Effector memory CD8-positive, alpha-beta T cell (primary cell): ENCODE data around the gene MICB.
A peak's percentile ranks its signal among the peaks of the same experiment; 100 is the strongest.
"Not testable (repeated sequence)": the region's sequence is repeated elsewhere in the genome, so short reads cannot be mapped to it uniquely, and the experiment has no call there.

Experiments
- ATAC-seq: fragments of 150-1000 bp; cut with Tn5 transposase; replicated peaks from 2 replicates; pipeline ENCODE4 v1.10.0; 2021; ENCODE audit warnings: mild to moderate bottlenecking, moderate library complexity
- DNase-seq, 3 experiments: peaks; one replicate each; pipeline ENCODE4 v3.0.0; 2021
- H3K27ac Mint-ChIP-seq, 2 donors: one replicate each; pipeline ENCODE4 v1.8.0; 2022; ENCODE audit warnings: mild to moderate bottlenecking in 2 of 2, mixed read lengths in 2 of 2, moderate library complexity in 2 of 2
- H3K27me3 Mint-ChIP-seq, 2 donors: one replicate each; pipeline ENCODE4 v1.8.0; 2022; ENCODE audit warnings: mixed read lengths in 2 of 2
- H3K36me3 Mint-ChIP-seq: one replicate; pipeline ENCODE4 v1.8.0; 2022; ENCODE audit warnings: mild to moderate bottlenecking, moderate library complexity, mixed read lengths; ENCODE audit not compliant: insufficient read depth
- H3K4me1 Mint-ChIP-seq, 2 donors: one replicate each; pipeline ENCODE4 v1.8.0; 2022; ENCODE audit warnings: low read depth in 2 of 2, mixed read lengths in 2 of 2
- H3K4me3 Mint-ChIP-seq, 2 donors: one replicate each; pipeline ENCODE4 v1.8.0; 2022; ENCODE audit warnings: mild to moderate bottlenecking in 2 of 2, mixed read lengths in 2 of 2, moderate library complexity in 2 of 2
- H3K9me3 Mint-ChIP-seq, 2 donors: one replicate each; pipeline ENCODE4 v1.8.0; 2022; ENCODE audit warnings: mixed read lengths in 2 of 2

MICB gene

DNA sequence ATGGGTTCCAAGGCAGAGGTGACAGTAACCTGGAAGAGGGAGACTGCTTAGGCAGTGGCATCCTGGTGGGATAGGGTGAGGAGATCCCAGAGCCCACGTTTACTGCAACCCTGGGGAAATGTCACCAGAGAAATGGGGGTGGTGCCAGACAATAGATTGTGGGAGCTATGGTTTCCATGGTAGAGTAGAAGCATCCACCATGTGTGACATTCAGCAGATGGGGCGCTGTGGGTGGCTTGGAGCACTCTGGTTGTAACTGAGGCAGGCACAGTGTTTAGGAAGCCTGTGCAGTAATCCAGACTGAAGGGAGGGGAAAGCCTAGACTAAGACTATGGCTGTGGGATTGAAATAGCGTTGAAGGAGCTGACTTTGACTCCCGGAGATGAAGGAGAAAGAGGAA, 1.1 kb upstream of the MICB start:
- H3K9me3 Mint-ChIP-seq, H3K27me3 Mint-ChIP-seq: not testable (repeated sequence)
- ATAC-seq: peak; percentile 13
- H3K36me3 Mint-ChIP-seq: peaks cover 29% of the 10 kb centered on the region
- H3K27ac Mint-ChIP-seq: peak overlapping the region; percentile 83 to 84
- peaks cover 53 to 65% of the 10 kb centered on the region in 2 donors for H3K4me1 Mint-ChIP-seq
- DNase-seq: peak in 1 of 3 experiments; percentile 15
- H3K4me3 Mint-ChIP-seq: peak overlapping the region; percentile 87 to 89

DNA sequence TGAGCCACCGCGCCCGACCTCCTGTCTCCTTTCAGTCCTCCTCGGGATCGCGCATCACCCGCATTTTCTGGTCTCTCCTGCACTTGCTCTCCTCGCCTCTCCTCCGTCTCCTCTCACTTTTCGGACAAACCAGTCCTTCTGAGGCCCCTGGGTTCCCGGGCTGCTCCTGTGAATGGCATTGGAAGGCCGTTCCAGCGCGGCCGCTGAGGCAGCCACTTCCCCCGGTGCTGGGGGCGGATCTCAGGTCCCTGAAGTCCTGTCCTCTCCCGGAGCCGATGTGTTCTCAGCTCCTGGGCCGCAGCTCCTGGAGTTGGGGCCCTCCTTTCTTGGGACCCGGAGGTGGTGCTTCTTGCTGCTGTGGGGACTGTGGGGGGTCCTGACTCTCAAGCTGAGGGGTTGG, 803 bp downstream of the MICB start:
- H3K4me3 Mint-ChIP-seq: peak overlapping the region; percentile 87 to 89
- no peaks in the 10 kb centered on the region for H3K9me3 Mint-ChIP-seq
- H3K4me1 Mint-ChIP-seq: peaks cover 56 to 70% of the 10 kb centered on the region in 2 donors
- peaks cover 29% of the 10 kb centered on the region for H3K36me3 Mint-ChIP-seq
- no peaks in the 10 kb centered on the region for H3K27me3 Mint-ChIP-seq
- DNase-seq (no peak), ATAC-seq (no peak)
- H3K27ac Mint-ChIP-seq: peak overlapping the region; percentile 84 to 96

DNA sequence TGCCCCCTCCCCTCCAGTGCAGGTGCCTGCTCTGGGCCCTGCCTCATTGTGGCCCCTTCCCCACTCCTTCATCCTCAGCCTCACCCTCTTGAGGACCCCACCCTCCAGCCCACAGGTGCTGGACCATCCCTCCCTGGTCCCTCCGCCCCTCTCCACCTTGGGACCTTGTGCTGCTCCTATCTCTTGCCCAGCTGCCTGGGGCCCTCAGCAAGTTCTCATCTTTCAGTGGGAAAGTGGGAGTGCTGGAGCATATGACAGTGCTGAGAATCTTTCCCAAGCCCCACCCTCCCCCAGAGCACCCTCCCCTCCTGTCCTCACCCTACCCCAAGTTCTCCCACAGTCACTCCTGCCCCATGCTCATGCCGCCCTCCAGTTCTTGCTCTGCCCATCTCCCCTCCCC, 1.7 kb downstream of the MICB start:
- Mint-ChIP-seq H3K4me3 (peak overlapping the region; percentile 87 to 89), H3K4me1 (peaks cover 55 to 73% of the 10 kb centered on the region in 2 donors), H3K27ac (peak overlapping the region in 1 of 2 donors; percentile 84), H3K36me3 (peaks cover 24% of the 10 kb centered on the region)
- not testable (repeated sequence) for DNase-seq, ATAC-seq, H3K9me3 Mint-ChIP-seq, H3K27me3 Mint-ChIP-seq

DNA sequence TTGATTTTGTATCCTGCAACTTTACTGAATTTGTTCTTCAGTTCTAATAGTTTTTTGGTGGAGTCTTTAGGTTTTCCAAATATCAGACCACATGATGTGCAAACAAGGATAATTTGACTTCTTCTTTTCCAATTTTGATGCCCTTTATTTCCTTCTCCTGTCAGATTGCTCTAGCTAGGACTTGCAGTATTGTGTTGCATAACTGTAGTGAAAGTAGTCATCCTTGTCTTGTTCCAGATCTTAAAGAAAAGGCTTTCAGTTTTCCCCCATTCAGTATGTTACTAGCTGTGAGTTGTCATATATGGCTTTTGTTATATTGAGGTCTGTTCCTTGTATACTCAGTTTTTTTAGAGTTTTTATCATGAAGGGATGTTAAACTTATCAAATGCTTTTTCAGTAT, 4.6 kb downstream of the MICB start:
- Mint-ChIP-seq H3K36me3 (peaks cover 18% of the 10 kb centered on the region), H3K4me1 (peaks cover 41 to 62% of the 10 kb centered on the region in 2 donors), H3K27me3 (no peaks in the 10 kb centered on the region), H3K9me3 (no peaks in the 10 kb centered on the region), H3K4me3 (no peak overlapping the region), H3K27ac (no peak overlapping the region)
- DNase-seq (no peak), ATAC-seq (no peak)

DNA sequence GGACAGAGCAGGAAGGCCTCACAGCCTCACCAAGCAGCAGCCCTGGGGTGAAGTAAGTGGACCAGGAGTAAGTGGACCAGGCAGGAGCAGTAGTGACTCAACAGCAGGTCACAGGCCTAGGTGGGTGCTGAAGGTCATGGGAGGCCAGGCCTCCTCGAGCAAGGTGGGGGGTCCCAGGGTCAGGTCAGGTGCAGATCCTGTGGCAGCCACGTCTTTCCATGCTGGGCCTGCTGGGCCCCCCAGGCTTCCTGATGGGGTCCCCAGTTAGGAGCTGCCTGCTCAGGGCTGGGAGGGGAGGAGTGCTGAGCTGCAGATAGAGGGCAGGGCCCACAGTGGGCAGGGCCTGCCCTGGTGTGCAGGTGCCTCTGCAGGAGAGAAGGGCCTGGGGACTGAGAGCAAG, 11.1 kb downstream of the MICB start:
- not testable (repeated sequence) for H3K4me3 Mint-ChIP-seq, H3K9me3 Mint-ChIP-seq, DNase-seq, ATAC-seq, H3K27me3 Mint-ChIP-seq
- Mint-ChIP-seq H3K36me3 (peaks cover 36% of the 10 kb centered on the region), H3K27ac (peak overlapping the region in 1 of 2 donors; percentile 89), H3K4me1 (peaks cover 8 to 16% of the 10 kb centered on the region in 2 donors)

DNA sequence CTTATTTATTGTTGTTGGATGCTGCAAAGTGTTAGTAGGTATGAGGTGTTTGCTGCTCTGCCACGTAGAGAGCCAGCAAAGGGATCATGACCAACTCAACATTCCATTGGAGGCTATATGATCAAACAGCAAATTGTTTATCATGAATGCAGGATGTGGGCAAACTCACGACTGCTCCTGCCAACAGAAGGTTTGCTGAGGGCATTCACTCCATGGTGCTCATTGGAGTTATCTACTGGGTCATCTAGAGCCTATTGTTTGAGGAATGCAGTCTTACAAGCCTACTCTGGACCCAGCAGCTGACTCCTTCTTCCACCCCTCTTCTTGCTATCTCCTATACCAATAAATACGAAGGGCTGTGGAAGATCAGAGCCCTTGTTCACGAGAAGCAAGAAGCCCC, 12.1 kb downstream of the MICB start:
- Mint-ChIP-seq H3K4me3 (no peak overlapping the region), H3K36me3 (peaks cover 36% of the 10 kb centered on the region), H3K9me3 (no peaks in the 10 kb centered on the region), H3K27ac (no peak overlapping the region), H3K4me1 (peaks cover 7 to 9% of the 10 kb centered on the region in 2 donors), H3K27me3 (no peaks in the 10 kb centered on the region)
- ATAC-seq (no peak), DNase-seq (no peak)

DNA sequence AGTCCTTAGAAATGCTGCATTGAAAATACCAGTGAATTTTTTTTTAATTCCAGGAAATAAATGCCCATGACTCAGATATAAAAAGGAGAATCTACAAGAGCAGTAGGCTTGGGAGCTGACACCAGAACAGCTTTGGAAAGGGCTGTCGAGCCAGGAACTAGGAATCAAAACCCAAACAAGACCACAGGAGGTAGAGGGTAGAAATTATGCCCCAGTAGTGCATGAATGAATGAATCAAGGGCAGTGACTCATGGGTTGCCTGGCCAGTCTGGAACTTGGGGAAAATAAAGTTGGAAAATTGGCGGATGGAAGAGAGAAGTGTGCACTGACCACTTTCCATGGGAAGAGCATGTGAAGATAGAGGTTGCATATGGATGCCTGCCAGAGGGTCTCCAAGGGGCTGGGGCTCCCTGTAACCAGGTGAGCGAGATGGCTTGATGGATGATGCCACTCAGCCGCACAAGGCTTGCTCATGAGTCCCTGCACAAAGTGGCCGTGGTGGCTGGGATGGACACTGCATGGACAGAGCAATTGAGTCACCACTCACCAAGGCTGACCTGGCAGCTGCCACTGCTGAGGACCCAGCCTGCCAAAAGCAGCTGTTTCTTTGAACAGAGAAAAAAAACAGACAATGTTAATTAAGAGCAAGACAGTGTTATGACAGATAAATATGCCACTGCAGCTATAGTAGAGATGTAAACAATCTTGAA, 15.7 kb downstream of the MICB start:
- peaks cover 24% of the 10 kb centered on the region for H3K36me3 Mint-ChIP-seq
- no peak for DNase-seq
- no peaks in the 10 kb centered on the region for H3K4me1 Mint-ChIP-seq
- peaks cover 0 to 9% of the 10 kb centered on the region in 2 donors for H3K27me3 Mint-ChIP-seq
- ATAC-seq: no peak
- H3K9me3 Mint-ChIP-seq: no peaks in the 10 kb centered on the region
- H3K4me3 Mint-ChIP-seq: no peak overlapping the region
- no peak overlapping the region for H3K27ac Mint-ChIP-seq

DNA sequence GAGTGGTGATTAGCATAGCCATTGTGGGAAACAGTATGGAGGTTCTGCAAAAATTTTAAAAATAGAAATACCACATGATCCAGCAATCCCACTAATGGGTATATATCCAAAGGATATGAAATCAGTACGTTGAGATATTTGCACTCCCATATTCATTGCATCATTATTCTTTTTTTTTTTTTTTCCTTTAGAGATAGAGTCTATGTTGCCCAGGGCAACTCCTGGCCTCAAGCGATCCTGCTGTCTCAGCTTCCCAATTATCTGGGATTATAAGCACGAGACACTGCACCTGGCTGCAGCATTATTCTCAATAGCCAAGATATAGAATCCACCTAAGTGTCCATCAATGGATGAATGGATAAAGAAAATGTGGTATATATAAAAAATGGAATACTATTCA, 23.9 kb downstream of the MICB start:
- Mint-ChIP-seq H3K9me3 (no peaks in the 10 kb centered on the region), H3K27ac (no peak overlapping the region), H3K4me3 (no peak overlapping the region), H3K27me3 (no peaks in the 10 kb centered on the region), H3K36me3 (no peaks in the 10 kb centered on the region), H3K4me1 (peaks cover 0 to 4% of the 10 kb centered on the region in 2 donors)
- ATAC-seq (no peak), DNase-seq (no peak)

DNA sequence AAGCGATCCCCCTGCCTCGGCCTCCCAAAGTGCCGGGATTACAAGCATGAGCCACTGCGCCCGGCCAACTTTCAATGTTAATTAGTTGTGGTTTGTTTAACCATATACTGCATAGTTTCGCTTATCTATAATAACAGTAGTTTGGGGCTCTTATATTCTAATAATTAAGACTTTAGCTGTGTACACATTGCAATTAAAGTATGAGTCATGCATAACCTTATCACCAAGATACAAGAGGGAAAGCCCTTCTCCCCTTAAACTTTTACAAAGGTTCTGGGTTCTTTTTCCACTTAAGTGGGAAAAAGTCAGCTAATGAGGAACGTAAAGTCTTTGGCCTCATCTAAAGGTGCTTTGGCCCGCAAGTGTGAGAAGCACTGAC, 27.6 kb downstream of the MICB start:
- ATAC-seq: no peak
- H3K27me3 Mint-ChIP-seq: no peaks in the 10 kb centered on the region
- H3K9me3 Mint-ChIP-seq: no peaks in the 10 kb centered on the region
- DNase-seq: no peak
- peaks cover 18% of the 10 kb centered on the region for H3K36me3 Mint-ChIP-seq
- peaks cover 5 to 7% of the 10 kb centered on the region in 2 donors for H3K4me1 Mint-ChIP-seq
- H3K27ac Mint-ChIP-seq: peak overlapping the region in 1 of 2 donors; percentile 30
- no peak overlapping the region for H3K4me3 Mint-ChIP-seq

DNA sequence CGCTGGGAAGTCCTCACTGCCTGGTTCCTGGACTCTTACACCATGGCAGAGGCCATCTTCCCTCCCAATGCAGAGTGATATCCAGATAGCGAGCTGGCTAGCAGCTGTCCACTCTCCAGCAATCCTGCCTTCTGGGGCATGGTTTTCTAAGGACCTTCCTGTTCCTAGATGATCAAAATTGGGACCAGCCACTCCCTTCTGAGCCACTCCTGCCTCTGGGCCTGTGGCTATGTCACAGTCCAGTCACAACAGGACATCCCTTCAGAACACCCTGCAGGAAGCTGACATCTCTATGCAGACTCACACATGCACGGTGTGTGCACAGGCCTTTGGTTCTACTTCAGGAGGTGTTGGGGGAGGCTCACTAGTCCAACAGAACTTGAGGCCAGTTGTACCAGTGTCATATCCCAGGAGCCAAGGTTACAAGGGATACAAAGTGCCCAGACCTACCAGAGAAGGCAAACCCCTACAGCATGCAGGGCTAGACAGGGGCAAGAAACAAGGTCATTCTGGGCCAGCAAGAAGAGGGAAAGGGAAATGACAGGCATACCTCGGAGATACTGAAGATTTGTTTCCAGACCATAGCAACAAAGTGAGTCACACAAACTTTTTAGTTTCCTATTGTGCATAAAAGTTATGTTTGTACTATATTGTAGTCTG, 28.1 kb downstream of the MICB start:
- Mint-ChIP-seq H3K4me3 (no peak overlapping the region), H3K27me3 (no peaks in the 10 kb centered on the region), H3K36me3 (peaks cover 24% of the 10 kb centered on the region), H3K4me1 (peaks cover 8 to 9% of the 10 kb centered on the region in 2 donors), H3K9me3 (no peaks in the 10 kb centered on the region), H3K27ac (peak overlapping the region in 1 of 2 donors; percentile 30)
- no peak for DNase-seq
- ATAC-seq: no peak

DNA sequence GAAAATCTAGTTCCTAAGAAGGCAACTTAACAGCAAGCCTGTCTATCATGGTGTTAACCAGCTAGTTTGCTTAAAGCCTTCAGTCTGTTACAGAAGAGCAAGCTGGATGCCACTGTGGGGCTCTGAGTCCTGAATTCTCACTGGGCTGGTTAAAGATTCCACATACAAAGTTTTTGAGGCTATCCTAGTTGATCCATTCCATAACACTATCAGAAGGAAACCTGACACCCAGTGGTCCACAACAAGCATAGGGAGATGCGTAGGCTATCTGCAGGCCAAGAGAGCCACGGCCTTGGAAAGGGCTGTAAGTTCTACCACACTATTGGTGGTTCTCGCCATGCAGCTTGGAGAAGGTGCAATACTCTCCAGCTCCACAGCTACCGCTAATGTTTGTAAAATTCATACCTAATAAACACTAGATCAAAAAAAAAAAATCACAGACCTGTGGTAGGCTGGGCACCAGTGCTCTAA, 30.4 kb downstream of the MICB start:
- H3K27me3 Mint-ChIP-seq: no peaks in the 10 kb centered on the region
- DNase-seq (no peak), ATAC-seq (no peak)
- no peak overlapping the region for H3K4me3 Mint-ChIP-seq
- peak overlapping the region; percentile 84 to 85 for H3K27ac Mint-ChIP-seq
- H3K4me1 Mint-ChIP-seq: peaks cover 14 to 24% of the 10 kb centered on the region in 2 donors
- H3K9me3 Mint-ChIP-seq: no peaks in the 10 kb centered on the region
- H3K36me3 Mint-ChIP-seq: peaks cover 45% of the 10 kb centered on the region

DNA sequence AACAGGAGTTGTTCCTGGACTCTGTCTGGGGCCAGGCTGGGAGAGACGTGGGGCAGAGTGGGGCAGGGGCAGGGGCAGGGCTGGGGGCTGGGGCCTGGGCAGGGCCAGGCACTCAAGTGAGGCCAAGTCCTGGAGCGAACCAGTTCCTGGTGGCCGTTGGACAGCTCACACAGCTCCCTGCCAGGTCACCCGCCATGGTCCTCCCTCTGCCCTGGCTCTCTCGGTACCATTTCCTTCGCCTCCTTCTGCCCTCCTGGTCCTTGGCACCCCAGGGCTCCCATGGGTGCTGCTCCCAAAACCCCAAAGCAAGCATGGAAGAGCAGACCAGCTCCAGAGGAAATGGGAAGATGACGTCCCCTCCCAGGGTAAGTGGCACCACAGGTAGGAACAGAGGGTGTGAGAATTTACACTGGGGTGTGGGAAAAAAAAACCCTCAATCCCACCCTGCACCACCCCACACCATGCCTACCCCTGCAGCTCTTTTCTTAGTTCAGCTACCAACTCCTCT, 30.9 kb downstream of the MICB start, which contains the start of gene MCCD1:
MCCD1 (plus strand) TSS at position 142 of the 508 bp plus-strand sequence; CDS start at position 195, 53 bp downstream.
- ATAC-seq: peak; percentile 5
- peaks cover 14 to 26% of the 10 kb centered on the region in 2 donors for H3K4me1 Mint-ChIP-seq

DNA sequence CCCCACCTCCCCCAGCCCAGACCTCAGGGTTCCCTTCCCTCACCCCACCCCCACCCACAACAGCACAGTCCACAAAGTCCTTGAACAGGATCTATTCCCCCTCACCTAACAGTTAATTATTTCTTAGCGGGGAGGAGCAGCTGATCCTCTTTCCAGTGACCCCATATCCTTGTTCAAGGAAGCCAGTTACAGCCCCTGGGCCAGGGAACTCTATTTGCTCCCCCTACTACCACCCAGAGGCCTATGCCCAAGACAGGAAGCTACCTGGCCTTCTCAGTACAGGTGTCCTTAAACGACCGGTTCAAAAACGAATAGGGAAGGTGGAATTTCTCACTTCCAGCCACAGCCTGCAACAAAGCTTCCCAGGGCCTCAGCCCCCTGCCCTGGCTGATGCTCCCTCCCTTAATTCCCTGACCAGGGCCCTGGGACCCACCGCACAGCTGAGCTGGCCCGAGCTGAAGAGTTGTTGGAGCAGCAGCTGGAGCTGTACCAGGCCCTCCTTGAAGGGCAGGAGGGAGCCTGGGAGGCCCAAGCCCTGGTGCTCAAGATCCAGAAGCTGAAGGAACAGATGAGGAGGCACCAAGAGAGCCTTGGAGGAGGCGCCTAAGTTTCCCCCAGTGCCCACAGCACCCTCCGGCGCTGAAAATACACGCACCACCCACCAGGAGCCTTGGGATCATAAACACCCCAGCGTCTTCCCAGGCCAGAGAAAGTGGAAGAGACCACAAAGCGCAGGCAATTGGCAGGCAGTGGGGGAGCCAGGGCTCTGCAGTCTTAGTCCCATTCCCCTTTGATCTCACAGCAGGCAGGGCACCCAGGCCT, 31.6 kb downstream of the MICB start:
- peak; percentile 16 for ATAC-seq
- no peaks in the 10 kb centered on the region for H3K9me3 Mint-ChIP-seq
- H3K36me3 Mint-ChIP-seq: peaks cover 57% of the 10 kb centered on the region
- H3K27ac Mint-ChIP-seq: peak overlapping the region; percentile 84 to 85
- peaks cover 14 to 26% of the 10 kb centered on the region in 2 donors for H3K4me1 Mint-ChIP-seq
- H3K4me3 Mint-ChIP-seq: no peak overlapping the region
- DNase-seq: no peak
- no peaks in the 10 kb centered on the region for H3K27me3 Mint-ChIP-seq

More for the DNA sequence above, 30.9 kb downstream of the MICB start, which contains the start of gene MCCD1:
- Mint-ChIP-seq H3K36me3 (peaks cover 50% of the 10 kb centered on the region), H3K27ac (peak within 1 kb of the TSS; percentile 84 to 85), H3K4me3 (no peak within 1 kb of the TSS), H3K27me3 (no peaks in the 10 kb centered on the region), H3K9me3 (no peaks in the 10 kb centered on the region)
- DNase-seq: no peak
